WTC11 (cell line): ENCODE data around the gene TIGD2.

Experiments
- ETV6 ChIP-seq: sonication (generic); formaldehyde crosslinking; IDR thresholded peaks from 2 replicates; pipeline ENCODE4 v1.8.1; 2022; ENCODE audit warnings: mild to moderate bottlenecking, missing genetic modification reagents
- FOXK1 ChIP-seq: sonication (generic); formaldehyde crosslinking; IDR thresholded peaks from 2 replicates; pipeline ENCODE4 v1.8.0; 2022; ENCODE audit warnings: mild to moderate bottlenecking, moderate library complexity, missing genetic modification reagents
- JUN ChIP-seq: sonication (generic); formaldehyde crosslinking; IDR thresholded peaks from 2 replicates; pipeline ENCODE4 v1.8.0; 2023; ENCODE audit warnings: mild to moderate bottlenecking, missing genetic modification reagents
- PRDM15 ChIP-seq: sonication (generic); formaldehyde crosslinking; IDR thresholded peaks from 2 replicates; pipeline ENCODE4 v1.8.0; 2022; ENCODE audit warnings: missing genetic modification reagents
- SP1 ChIP-seq: sonication (generic); formaldehyde crosslinking; conservative IDR thresholded peaks from 2 replicates; pipeline ENCODE4 v1.8.1; 2022; ENCODE audit warnings: missing genetic modification reagents
- STAT6 ChIP-seq: sonication (generic); formaldehyde crosslinking; conservative IDR thresholded peaks from 2 replicates; pipeline ENCODE4 v1.8.1; 2023; ENCODE audit warnings: mild to moderate bottlenecking, low read depth, missing genetic modification reagents, moderate library complexity
- TCF7 ChIP-seq: sonication (generic); formaldehyde crosslinking; IDR thresholded peaks from 2 replicates; pipeline ENCODE4 v1.8.0; 2022; ENCODE audit warnings: mild to moderate bottlenecking, low read depth, missing genetic modification reagents, moderate library complexity
- ZNF281 ChIP-seq: sonication (generic); formaldehyde crosslinking; IDR thresholded peaks from 2 replicates; pipeline ENCODE4 v1.8.0; 2023; ENCODE audit warnings: mild to moderate bottlenecking, missing genetic modification reagents
- TF ChIP-seq, protein P1 (sequence below): fragments of 200-600 bp; IDR thresholded peaks from 2 replicates; pipeline ENCODE4 v1.8.0; 2022; ENCODE audit warnings: antibody characterized with exemption
- TF ChIP-seq, protein P2 (sequence below): sonication (generic); formaldehyde crosslinking; IDR thresholded peaks from 2 replicates; pipeline ENCODE4 v1.8.0; 2022; ENCODE audit warnings: mild to moderate bottlenecking, missing genetic modification reagents
- TF ChIP-seq, protein P3 (sequence below): sonication (generic); formaldehyde crosslinking; IDR thresholded peaks from 2 replicates; pipeline ENCODE4 v1.8.1; 2023; ENCODE audit warnings: mild to moderate bottlenecking, missing genetic modification reagents, moderate library complexity
- TF ChIP-seq, protein P4 (sequence below): fragments of 250-450 bp; sonication (Bioruptor Pico); IDR thresholded peaks from 2 replicates; pipeline ENCODE4 v1.8.0; 2021; ENCODE audit warnings: mild to moderate bottlenecking

DNA sequence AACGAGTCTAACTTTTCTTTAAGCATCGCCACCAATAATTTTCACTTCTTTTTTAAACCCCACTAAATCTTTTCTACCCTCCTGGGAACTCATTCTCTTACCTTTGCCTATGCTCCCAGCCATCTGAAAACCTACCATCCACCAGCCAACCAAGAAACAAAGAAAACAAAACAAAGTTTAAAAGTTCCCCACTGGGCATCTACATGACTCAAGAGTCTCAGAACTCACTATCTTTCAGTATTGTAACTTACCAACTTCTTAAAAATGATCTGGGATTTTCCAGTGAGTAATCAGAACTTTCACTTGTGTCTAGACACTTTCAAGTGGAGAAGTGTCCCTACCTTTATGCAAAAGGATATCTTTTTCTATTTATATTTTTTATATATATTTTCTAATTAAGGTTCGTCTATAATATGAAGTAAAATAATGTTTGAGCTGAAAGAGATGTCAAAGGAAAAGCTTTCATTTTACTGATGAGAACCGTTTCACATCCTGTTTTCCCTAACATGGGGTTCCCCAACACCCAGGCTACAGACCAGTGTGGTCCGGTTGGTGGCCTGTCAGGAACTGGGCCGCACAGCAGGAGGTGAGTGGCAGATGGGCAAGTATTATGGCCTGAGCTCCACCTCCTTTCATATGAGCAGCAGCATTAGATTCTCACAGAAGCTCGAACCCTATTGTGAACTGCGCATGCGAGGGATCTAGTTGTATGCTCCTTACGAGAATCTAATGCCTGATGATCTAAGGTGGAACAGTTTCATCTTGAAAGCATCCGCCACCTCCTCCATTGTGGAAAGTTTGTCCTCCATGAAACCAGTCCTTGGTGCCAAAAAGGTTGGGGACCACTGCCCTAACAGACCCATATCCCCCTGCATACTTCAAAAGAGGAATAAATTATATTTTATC, 9.8 kb upstream of the TIGD2 start:
- TF ChIP-seq JUN (CRISPR knock-in tag) (no peak), STAT6 (CRISPR knock-in tag) (no peak), ETV6 (CRISPR knock-in tag) (no peak), PRDM15 (CRISPR knock-in tag) (no peak), FOXK1 (CRISPR knock-in tag) (no peak), ZNF281 (CRISPR knock-in tag) (no peak), SP1 (no peak), TCF7 (CRISPR knock-in tag) (no peak)
- TF ChIP-seq, protein P1, sequence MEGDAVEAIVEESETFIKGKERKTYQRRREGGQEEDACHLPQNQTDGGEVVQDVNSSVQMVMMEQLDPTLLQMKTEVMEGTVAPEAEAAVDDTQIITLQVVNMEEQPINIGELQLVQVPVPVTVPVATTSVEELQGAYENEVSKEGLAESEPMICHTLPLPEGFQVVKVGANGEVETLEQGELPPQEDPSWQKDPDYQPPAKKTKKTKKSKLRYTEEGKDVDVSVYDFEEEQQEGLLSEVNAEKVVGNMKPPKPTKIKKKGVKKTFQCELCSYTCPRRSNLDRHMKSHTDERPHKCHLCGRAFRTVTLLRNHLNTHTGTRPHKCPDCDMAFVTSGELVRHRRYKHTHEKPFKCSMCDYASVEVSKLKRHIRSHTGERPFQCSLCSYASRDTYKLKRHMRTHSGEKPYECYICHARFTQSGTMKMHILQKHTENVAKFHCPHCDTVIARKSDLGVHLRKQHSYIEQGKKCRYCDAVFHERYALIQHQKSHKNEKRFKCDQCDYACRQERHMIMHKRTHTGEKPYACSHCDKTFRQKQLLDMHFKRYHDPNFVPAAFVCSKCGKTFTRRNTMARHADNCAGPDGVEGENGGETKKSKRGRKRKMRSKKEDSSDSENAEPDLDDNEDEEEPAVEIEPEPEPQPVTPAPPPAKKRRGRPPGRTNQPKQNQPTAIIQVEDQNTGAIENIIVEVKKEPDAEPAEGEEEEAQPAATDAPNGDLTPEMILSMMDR = no peak
- TF ChIP-seq, protein P2, sequence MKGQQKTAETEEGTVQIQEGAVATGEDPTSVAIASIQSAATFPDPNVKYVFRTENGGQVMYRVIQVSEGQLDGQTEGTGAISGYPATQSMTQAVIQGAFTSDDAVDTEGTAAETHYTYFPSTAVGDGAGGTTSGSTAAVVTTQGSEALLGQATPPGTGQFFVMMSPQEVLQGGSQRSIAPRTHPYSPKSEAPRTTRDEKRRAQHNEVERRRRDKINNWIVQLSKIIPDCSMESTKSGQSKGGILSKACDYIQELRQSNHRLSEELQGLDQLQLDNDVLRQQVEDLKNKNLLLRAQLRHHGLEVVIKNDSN (CRISPR knock-in tag) = no peak
- TF ChIP-seq, protein P3, sequence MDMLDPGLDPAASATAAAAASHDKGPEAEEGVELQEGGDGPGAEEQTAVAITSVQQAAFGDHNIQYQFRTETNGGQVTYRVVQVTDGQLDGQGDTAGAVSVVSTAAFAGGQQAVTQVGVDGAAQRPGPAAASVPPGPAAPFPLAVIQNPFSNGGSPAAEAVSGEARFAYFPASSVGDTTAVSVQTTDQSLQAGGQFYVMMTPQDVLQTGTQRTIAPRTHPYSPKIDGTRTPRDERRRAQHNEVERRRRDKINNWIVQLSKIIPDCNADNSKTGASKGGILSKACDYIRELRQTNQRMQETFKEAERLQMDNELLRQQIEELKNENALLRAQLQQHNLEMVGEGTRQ (CRISPR knock-in tag) = no peak
- TF ChIP-seq, protein P4, sequence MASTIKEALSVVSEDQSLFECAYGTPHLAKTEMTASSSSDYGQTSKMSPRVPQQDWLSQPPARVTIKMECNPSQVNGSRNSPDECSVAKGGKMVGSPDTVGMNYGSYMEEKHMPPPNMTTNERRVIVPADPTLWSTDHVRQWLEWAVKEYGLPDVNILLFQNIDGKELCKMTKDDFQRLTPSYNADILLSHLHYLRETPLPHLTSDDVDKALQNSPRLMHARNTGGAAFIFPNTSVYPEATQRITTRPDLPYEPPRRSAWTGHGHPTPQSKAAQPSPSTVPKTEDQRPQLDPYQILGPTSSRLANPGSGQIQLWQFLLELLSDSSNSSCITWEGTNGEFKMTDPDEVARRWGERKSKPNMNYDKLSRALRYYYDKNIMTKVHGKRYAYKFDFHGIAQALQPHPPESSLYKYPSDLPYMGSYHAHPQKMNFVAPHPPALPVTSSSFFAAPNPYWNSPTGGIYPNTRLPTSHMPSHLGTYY (CRISPR knock-in tag) = no peak
